CD14-positive monocyte (primary cell): ENCODE measurements around the gene SLC4A4. TPM values are rescaled to one million over a fixed set of nuclear protein-coding genes. Genes with fewer than 3 reads are reported as not detected.

Experiments used
- DNase-seq, 3 donors: peaks; one replicate each; pipeline ENCODE4 v3.0.0-alpha.2; 2011 to 2022
- H2AFZ ChIP-seq: 2 replicates; pipeline ENCODE4 v1.6.0; 2012; ENCODE audit warnings: mild to moderate bottlenecking, low read depth, low read length, inconsistent platforms; ENCODE audit not compliant: insufficient read depth, poor library complexity, severe bottlenecking
- H3K27ac ChIP-seq, 2 donors: 1 replicate in 1 of 2; 2 replicates in 1 of 2; pipeline ENCODE4 v1.5.1; 2012 to 2013; ENCODE audit warnings: low read length in 2 of 2, control low read depth in 1 of 2, inconsistent platforms in 1 of 2, low read depth in 1 of 2, mild to moderate bottlenecking in 1 of 2
- H3K27me3 ChIP-seq, 2 donors: one replicate each; pipeline versions ENCODE4 v1.6.0 to v1.6.1; 2011 to 2013; ENCODE audit warnings: low read length in 2 of 2; ENCODE audit not compliant: control insufficient read depth in 2 of 2, insufficient read depth in 2 of 2
- H3K36me3 ChIP-seq, 2 donors: replicated peaks in 1 of 2; 1 replicate in 1 of 2; 2 replicates in 1 of 2; pipeline versions ENCODE4 v1.5.1 to v1.6.1; 2012 to 2013; ENCODE audit warnings: low read length in 2 of 2, control low read depth in 1 of 2, inconsistent platforms in 1 of 2, mild to moderate bottlenecking in 1 of 2; ENCODE audit not compliant: insufficient read depth in 2 of 2, control insufficient read depth in 1 of 2
- H3K4me1 ChIP-seq, 2 donors: 1 replicate in 1 of 2; 2 replicates in 1 of 2; pipeline versions ENCODE4 v1.5.1 to v1.6.1; 2012 to 2013; ENCODE audit warnings: low read length in 2 of 2, control low read depth in 1 of 2, inconsistent platforms in 1 of 2, mild to moderate bottlenecking in 1 of 2, moderate library complexity in 1 of 2; ENCODE audit not compliant: insufficient read depth in 2 of 2, control insufficient read depth in 1 of 2
- H3K4me2 ChIP-seq: replicated peaks from 2 replicates; pipeline ENCODE3; 2012; ENCODE audit warnings: low read length, moderate library complexity, mild to moderate bottlenecking; ENCODE audit not compliant: poor library complexity, severe bottlenecking; ENCODE audit errors: extremely low read depth
- H3K4me3 ChIP-seq, 3 experiments: fragments of 200-600 bp in 1 of 3; sonication (generic) in 1 of 3; replicated peaks in 1 of 3; 1 replicate in 2 of 3; 2 replicates in 1 of 3; pipeline ENCODE4 v1.5.1; 2011 to 2013; ENCODE audit warnings: low read length in 3 of 3, mild to moderate bottlenecking in 3 of 3, control low read depth in 2 of 3, low read depth in 2 of 3, inconsistent platforms in 1 of 3, moderate library complexity in 1 of 3
- H3K79me2 ChIP-seq: 2 replicates; pipeline ENCODE4 v1.6.0; 2012; ENCODE audit warnings: mild to moderate bottlenecking, control low read depth, inconsistent platforms, low read length, moderate library complexity; ENCODE audit not compliant: insufficient read depth
- H3K9ac ChIP-seq: 2 replicates; pipeline ENCODE4 v1.6.0; 2017; ENCODE audit warnings: low read length, mild to moderate bottlenecking; ENCODE audit not compliant: insufficient read depth, poor library complexity, severe bottlenecking
- H3K9me3 ChIP-seq, 2 donors: replicated peaks in 1 of 2; 1 replicate in 1 of 2; 2 replicates in 1 of 2; pipeline versions ENCODE4 v1.5.1 to v1.6.1; 2012 to 2013; ENCODE audit warnings: low read length in 2 of 2, control low read depth in 1 of 2; ENCODE audit not compliant: control insufficient read depth in 1 of 2, insufficient read depth in 1 of 2
- H4K20me1 ChIP-seq: 2 replicates; pipeline ENCODE4 v1.6.0; 2012; ENCODE audit warnings: mild to moderate bottlenecking, low read length, control low read depth, moderate library complexity; ENCODE audit not compliant: insufficient read depth
- H3K27ac Mint-ChIP-seq, 7 donors: one replicate each; pipeline ENCODE4 v1.8.0; 2020; ENCODE audit warnings: mild to moderate bottlenecking in 7 of 7, mixed read lengths in 7 of 7, moderate library complexity in 6 of 7, inconsistent platforms in 2 of 7
- H3K27me3 Mint-ChIP-seq, 3 donors: one replicate each; pipeline ENCODE4 v1.8.0; 2021 to 2022; ENCODE audit warnings: low read depth in 3 of 3, mild to moderate bottlenecking in 3 of 3, mixed read lengths in 3 of 3, moderate library complexity in 3 of 3, inconsistent platforms in 1 of 3
- H3K36me3 Mint-ChIP-seq, 2 donors: one replicate each; pipeline ENCODE4 v1.8.0; 2020; ENCODE audit warnings: mixed read lengths in 2 of 2, inconsistent platforms in 1 of 2, mild to moderate bottlenecking in 1 of 2
- H3K4me1 Mint-ChIP-seq: one replicate; pipeline ENCODE4 v1.8.0; 2020; ENCODE audit warnings: mild to moderate bottlenecking, mixed read lengths
- H3K4me3 Mint-ChIP-seq, 2 donors: one replicate each; pipeline ENCODE4 v1.8.0; 2020; ENCODE audit warnings: mild to moderate bottlenecking in 2 of 2, mixed read lengths in 2 of 2, moderate library complexity in 1 of 2
- H3K9me3 Mint-ChIP-seq, 7 donors: one replicate each; pipeline ENCODE4 v1.8.0; 2020 to 2022; ENCODE audit warnings: mixed read lengths in 7 of 7, mild to moderate bottlenecking in 6 of 7, moderate library complexity in 6 of 7, inconsistent platforms in 2 of 7
- CTCF ChIP-seq: fragments of 200-600 bp; IDR thresholded peaks from one replicate; pipeline ENCODE4 v1.8.0; 2022; ENCODE audit warnings: antibody characterized with exemption, mild to moderate bottlenecking
- WGBS: methylation state at CpG from one replicate; pipeline ENCODE4 v1.1.5; 2013; ENCODE audit warnings: missing lambda C conversion rate; ENCODE audit not compliant: insufficient coverage; 5-methylcytosine and 5-hydroxymethylcytosine counted together
- intact Hi-C, 2 donors: fragments of 100-400 bp; cut with micrococcal nuclease; formaldehyde crosslinking; loops; one replicate each; pipeline versions ENCODE4 v1.15.0 to v1.15.1; 2023
- polyA plus RNA-seq, 3 donors: library from polyadenylated mRNA; depleted of rRNA in 1 of 3; unstranded in 2 of 3; stranded (reverse) in 1 of 3; fragments of 300-500 nt in 2 of 3; fragments of >200 nt in 1 of 3; fragmentation: Illumina TruSeq in 2 of 3; gene quantifications; 1 replicate in 2 of 3; 2 replicates in 1 of 3; pipeline ENCODE4 v1.2.3, GENCODE V29; 2012 to 2021

The SLC4A4 gene
- polyA plus RNA-seq, 3 donors, result 0.03 TPM; not detected in 2

GRCh38 chr4:71389149-71389827 is 50.5 kb downstream of the SLC4A4 start:
- H3K9me3 Mint-ChIP-seq, result peaks cover 0 to 3% (median 0%) of the 10 kb centered on the region in 7 donors
- no peak overlapping the region for H3K4me2 ChIP-seq

GRCh38 chr4:71392109-71392508 is 53.3 kb downstream of the SLC4A4 start:
- no peak overlapping the region for H3K4me3 Mint-ChIP-seq
- H3K36me3 ChIP-seq, result no peaks in the 10 kb centered on the region
- intact Hi-C loops, result no loop called here
- no peak overlapping the region for H3K9ac ChIP-seq
- H3K79me2 ChIP-seq, result no peaks in the 10 kb centered on the region
- H3K27me3 Mint-ChIP-seq, result peaks cover 0 to 4% (median 0%) of the 10 kb centered on the region in 3 donors
- no peak overlapping the region for H2AFZ ChIP-seq
- H3K9me3 ChIP-seq, result no peaks in the 10 kb centered on the region
- no peak overlapping the region for H3K4me2 ChIP-seq
- no peaks in the 10 kb centered on the region for H3K4me1 Mint-ChIP-seq
- H4K20me1 ChIP-seq, result no peaks in the 10 kb centered on the region
- 100% methylated on average over 1 of the region's 3 CpGs for WGBS
- DNase-seq, result no peak
- peaks cover 0 to 3% (median 0%) of the 10 kb centered on the region in 7 donors for H3K9me3 Mint-ChIP-seq
- no peak overlapping the region for H3K27ac Mint-ChIP-seq
- H3K4me3 ChIP-seq, result no peak overlapping the region
- H3K27me3 ChIP-seq, result no peaks in the 10 kb centered on the region
- TF ChIP-seq CTCF, result no peak
- H3K27ac ChIP-seq, result no peak overlapping the region
- H3K36me3 Mint-ChIP-seq, result no peaks in the 10 kb centered on the region
- no peaks in the 10 kb centered on the region for H3K4me1 ChIP-seq

More at GRCh38 chr4:71389149-71389827, 50.5 kb downstream of the SLC4A4 start:
- H3K9me3 ChIP-seq, result no peaks in the 10 kb centered on the region
- Mint-ChIP-seq H3K4me1 (no peaks in the 10 kb centered on the region), H3K27ac (no peak overlapping the region), H3K36me3 (no peaks in the 10 kb centered on the region), H3K27me3 (peaks cover 0 to 4% (median 3%) of the 10 kb centered on the region in 3 donors), H3K4me3 (no peak overlapping the region)
- TF ChIP-seq CTCF, result no peak
- no peaks in the 10 kb centered on the region for H4K20me1 ChIP-seq
- H3K27me3 ChIP-seq, result no peaks in the 10 kb centered on the region
- intact Hi-C loops, result no loop called here
- H3K36me3 ChIP-seq, result no peaks in the 10 kb centered on the region
- DNase-seq, result no peak
- H3K27ac ChIP-seq, result no peak overlapping the region
- no peak overlapping the region for H3K9ac ChIP-seq
- no peak overlapping the region for H2AFZ ChIP-seq
- H3K4me3 ChIP-seq, result no peak overlapping the region
- 100% methylated on average over 1 of the region's 2 CpGs for WGBS
- no peaks in the 10 kb centered on the region for H3K79me2 ChIP-seq
- H3K4me1 ChIP-seq, result no peaks in the 10 kb centered on the region
